Left lobe of liver (tissue), 2 donors: ENCODE data around the gene TRAM2. TPM values are rescaled to one million over a fixed set of nuclear protein-coding genes. Genes with fewer than 3 reads are reported as not detected.

Source experiments
- ATAC-seq: fragments of 200-7000 bp; cut with Tn5 transposase; one replicate; pipeline ENCODE4 v1.9.1; 2020; ENCODE audit warnings: mild to moderate bottlenecking, moderate library complexity
- DNase-seq: peaks from one replicate; pipeline ENCODE4 v3.0.0-alpha.2; 2020; ENCODE audit warnings: low spot score
- total RNA-seq: library from RNA; stranded (reverse); gene quantifications from one replicate; pipeline ENCODE4 v1.2.1, GENCODE V29; 2021
- donor health status: DM: no; HTN: no; CAD: no; lungs with moderate emphysema.
- donor health status: DM: no; HTN: yes; CAD: no.

Gene TRAM2
- total RNA-seq: 17.3 TPM

- DNase-seq (peak; percentile 89), ATAC-seq (peak; percentile 92)
These were observed at the start of gene TRAM2 for GRCh38 chr6:52577022-52577777. TSS of gene TRAM2 (minus strand) at chr6:52577060. CDS start at chr6:52576915, 145 bp downstream.

GRCh38 chr6:52622810-52623209, 46.0 kb upstream of the TRAM2 start:
- DNase-seq: no peak
- ATAC-seq: no peak

GRCh38 chr6:52621631-52622030, 44.8 kb upstream of the TRAM2 start:
- DNase-seq: no peak
- no peak for ATAC-seq

GRCh38 chr6:52620906-52621190, 44.0 kb upstream of the TRAM2 start:
- DNase-seq: no peak
- ATAC-seq: no peak

GRCh38 chr6:52620055-52620905, 43.4 kb upstream of the TRAM2 start:
- no peak for DNase-seq
- ATAC-seq: no peak

- ATAC-seq: peak; percentile 79
- no peak for DNase-seq
These were observed 40.2 kb upstream of the TRAM2 start for GRCh38 chr6:52617087-52617486.

GRCh38 chr6:52616059-52616690, 39.3 kb upstream of the TRAM2 start:
- ATAC-seq: no peak
- no peak for DNase-seq

- DNase-seq: no peak
- ATAC-seq: no peak
These were observed 35.6 kb upstream of the TRAM2 start for GRCh38 chr6:52612336-52613054.

GRCh38 chr6:52611833-52612232, 35.0 kb upstream of the TRAM2 start:
- ATAC-seq (peak; percentile 44), DNase-seq (no peak)

- ATAC-seq (no peak), DNase-seq (no peak)
These were observed 34.0 kb upstream of the TRAM2 start for GRCh38 chr6:52610745-52611355.

- no peak for DNase-seq
- no peak for ATAC-seq
These were observed 33.2 kb upstream of the TRAM2 start for GRCh38 chr6:52610011-52610410.

- ATAC-seq: no peak
- no peak for DNase-seq
These were observed 28.8 kb upstream of the TRAM2 start for GRCh38 chr6:52605610-52606185.

- DNase-seq (no peak), ATAC-seq (no peak)
These were observed 26.3 kb upstream of the TRAM2 start for GRCh38 chr6:52603000-52603795.

GRCh38 chr6:52598824-52599190, 21.9 kb upstream of the TRAM2 start:
- no peak for ATAC-seq
- no peak for DNase-seq

- DNase-seq (peak; percentile 62), ATAC-seq (peak; percentile 97)
These were observed 21.4 kb upstream of the TRAM2 start for GRCh38 chr6:52598123-52598823.

- no peak for ATAC-seq
These were observed 20.9 kb upstream of the TRAM2 start for GRCh38 chr6:52597738-52598122.

GRCh38 chr6:52596371-52597028, 19.6 kb upstream of the TRAM2 start:
- DNase-seq: no peak
- no peak for ATAC-seq

More at GRCh38 chr6:52597738-52598122, 20.9 kb upstream of the TRAM2 start:
- no peak for DNase-seq

- ATAC-seq (no peak), DNase-seq (no peak)
These were observed 18.9 kb upstream of the TRAM2 start for GRCh38 chr6:52595796-52596130.
